ENCODE data around the gene SP3. TPM values are rescaled to one million over a fixed set of nuclear protein-coding genes. Genes with fewer than 3 reads are reported as not detected.

Gene SP3
- 100 to 1,000 TPM in 1 of 2 donors, 10 to 100 TPM in 1; 81.4 to 183 TPM for total RNA-seq
- 10 to 100 TPM; 14.5 to 29.0 TPM for polyA plus RNA-seq
- long read RNA-seq, donor 1, full-length matches to known transcripts, result 12 of 28 reads
- long read RNA-seq, donor 1, partial matches to known transcripts, result 16 of 28 reads
- long read RNA-seq, donor 1, other reads (novel, unspliced or antisense), result 0 of 28 reads
- long read RNA-seq, donor 2, full-length matches to known transcripts, result 3 of 3 reads
- long read RNA-seq, donor 2, partial matches to known transcripts, result 0 of 3 reads
- long read RNA-seq, donor 2, other reads (novel, unspliced or antisense), result 0 of 3 reads
- long read RNA-seq, donor 3, full-length matches to known transcripts, result 7 of 18 reads
- long read RNA-seq, donor 3, partial matches to known transcripts, result 11 of 18 reads
- long read RNA-seq, donor 3, other reads (novel, unspliced or antisense), result 0 of 18 reads
- long read RNA-seq, donor 4, full-length matches to known transcripts, result 2 of 43 reads
- long read RNA-seq, donor 4, partial matches to known transcripts, result 41 of 43 reads
- long read RNA-seq, donor 4, other reads (novel, unspliced or antisense), result 0 of 43 reads
- long read RNA-seq, donor 5, full-length matches to known transcripts, result 14 of 33 reads
- long read RNA-seq, donor 5, partial matches to known transcripts, result 19 of 33 reads
- long read RNA-seq, donor 5, other reads (novel, unspliced or antisense), result 0 of 33 reads

DNA sequence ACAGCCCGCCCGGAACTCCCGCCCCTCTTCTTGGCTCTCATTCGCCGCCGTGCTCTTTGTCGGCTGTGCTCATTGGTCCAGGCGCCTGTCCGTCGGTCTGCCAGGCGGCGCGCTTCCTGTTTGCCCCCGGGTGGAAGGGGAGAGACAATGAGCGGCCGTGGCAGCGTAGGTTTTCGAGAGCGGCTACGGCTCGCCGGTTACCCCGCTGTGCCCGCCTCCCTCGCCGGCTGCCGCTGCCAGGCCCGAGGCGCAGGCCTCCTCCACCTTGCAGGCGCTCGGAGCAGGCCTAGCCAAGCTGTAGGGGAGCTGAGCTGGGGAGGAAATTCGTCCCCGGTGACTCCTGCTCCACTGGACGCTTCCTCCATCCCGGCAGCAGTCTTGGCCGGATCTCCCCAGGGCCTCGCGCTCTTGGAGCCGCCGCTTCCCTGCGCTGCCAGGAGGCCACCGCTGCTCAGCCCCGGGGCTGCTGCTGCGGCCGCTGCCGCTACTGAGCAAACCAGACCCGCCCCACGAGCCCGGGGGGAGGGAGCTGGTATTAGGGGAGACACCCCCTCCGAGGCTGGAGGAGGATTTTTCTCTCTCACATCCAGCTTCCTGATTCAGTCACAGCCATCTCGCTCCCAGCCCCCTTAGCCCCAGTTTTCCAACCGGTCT is at the start of gene SP3:
Gene SP3 (minus strand): TSS at position 2 of the 654 bp plus-strand sequence. CDS start 202 bp downstream, outside the sequence.
- DNase-seq (peak; percentile 99), ATAC-seq (ENCODE audit: insufficient read depth, low FRiP score) (peak; percentile 86)
- Histone ChIP-seq H3K9ac (ENCODE audit: insufficient read depth in 1 of 2, low read length in 2 of 2) (peak within 1 kb of the TSS; percentile 60 to 97), H3K4me3 (peak within 1 kb of the TSS; percentile 96), H3K4me1 (ENCODE audit: control insufficient read depth in 5 of 5, insufficient read depth in 5 of 5, low read length in 5 of 5) (peaks cover 0 to 30% (median 9%) of the 10 kb centered on the region in 5 donors), H3K27ac (ENCODE audit: low read depth in 1 of 2, low read length in 1 of 2) (peak within 1 kb of the TSS; percentile 100), H3K9me3 (ENCODE audit: control insufficient read depth in 4 of 4, insufficient read depth in 3 of 4, low read length in 3 of 4) (peaks cover 0 to 2% (median 0%) of the 10 kb centered on the region in 4 donors), H3K27me3 (ENCODE audit: control insufficient read depth in 3 of 3, insufficient read depth in 3 of 3, low read length in 2 of 3) (no peaks in the 10 kb centered on the region), H3K36me3 (ENCODE audit: control insufficient read depth in 4 of 4, insufficient read depth in 4 of 4, low read length in 4 of 4) (peaks cover 0 to 8% (median 3%) of the 10 kb centered on the region in 4 donors)
- no peak for TF ChIP-seq CTCF (IDR thresholded peaks at IDR 0.05; ENCODE audit: control extremely low read depth, extremely low read depth)
- WGBS, 2 donors, result 0% methylated on average over 52 of the region's 52 CpGs

DNA sequence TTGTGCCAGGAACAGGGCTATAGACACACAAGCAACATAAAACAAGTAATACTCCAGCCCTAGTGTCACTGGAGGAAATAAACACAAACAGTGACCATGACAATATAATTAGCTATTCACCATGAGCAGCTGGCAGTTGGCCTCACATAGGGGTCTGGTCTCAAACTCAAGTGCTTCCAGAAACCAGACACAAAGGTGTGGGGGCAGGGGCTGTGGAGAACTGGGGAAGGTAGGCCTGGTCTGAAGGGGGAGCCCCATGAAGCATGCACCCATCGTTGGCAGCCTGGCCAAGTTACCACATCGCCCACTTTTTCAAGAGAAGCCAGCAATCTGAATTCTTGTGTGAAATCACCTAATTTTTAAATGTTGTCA is 49.5 kb upstream of the SP3 start:
- no peaks in the 10 kb centered on the region for H3K27me3 ChIP-seq (ENCODE audit: control insufficient read depth in 3 of 3, insufficient read depth in 3 of 3, low read length in 2 of 3)
- no peak for TF ChIP-seq CTCF (IDR thresholded peaks at IDR 0.05; ENCODE audit: control extremely low read depth, extremely low read depth)
- DNase-seq (peak; percentile 59 to 82 (median 72)), ATAC-seq (ENCODE audit: insufficient read depth, low FRiP score) (no peak)
- peak overlapping the region in 1 of 2 donors; percentile 46 for H3K27ac ChIP-seq (ENCODE audit: low read depth in 1 of 2, low read length in 1 of 2)
- no peaks in the 10 kb centered on the region for H3K9me3 ChIP-seq (ENCODE audit: control insufficient read depth in 4 of 4, insufficient read depth in 3 of 4, low read length in 3 of 4)
- no peak overlapping the region for H3K4me3 ChIP-seq
- peaks cover 0 to 47% (median 11%) of the 10 kb centered on the region in 5 donors for H3K4me1 ChIP-seq (ENCODE audit: control insufficient read depth in 5 of 5, insufficient read depth in 5 of 5, low read length in 5 of 5)
- 69 to 82% methylated on average over 2 of the region's 2 CpGs for WGBS, 2 donors
- H3K36me3 ChIP-seq (ENCODE audit: control insufficient read depth in 4 of 4, insufficient read depth in 4 of 4, low read length in 4 of 4), result no peaks in the 10 kb centered on the region
- H3K9ac ChIP-seq (ENCODE audit: insufficient read depth in 1 of 2, low read length in 2 of 2), result peak overlapping the region in 1 of 2 donors; percentile 26

GRCh38 chr2:174014011-174014698 is 49.0 kb upstream of the SP3 start:
- TF ChIP-seq CTCF (IDR thresholded peaks at IDR 0.05; ENCODE audit: control extremely low read depth, extremely low read depth), result no peak
- no peak overlapping the region for H3K4me3 ChIP-seq
- no peaks in the 10 kb centered on the region for H3K27me3 ChIP-seq (ENCODE audit: control insufficient read depth in 3 of 3, insufficient read depth in 3 of 3, low read length in 2 of 3)
- peak overlapping the region in 1 of 2 donors; percentile 43 for H3K9ac ChIP-seq (ENCODE audit: insufficient read depth in 1 of 2, low read length in 2 of 2)
- no peak for ATAC-seq (ENCODE audit: insufficient read depth, low FRiP score)
- 58 to 74% methylated on average over 6 of the region's 6 CpGs for WGBS, 2 donors
- no peaks in the 10 kb centered on the region for H3K36me3 ChIP-seq (ENCODE audit: control insufficient read depth in 4 of 4, insufficient read depth in 4 of 4, low read length in 4 of 4)
- DNase-seq, result peak in 1 of 3 donors; percentile 47
- peaks cover 0 to 46% (median 11%) of the 10 kb centered on the region in 5 donors for H3K4me1 ChIP-seq (ENCODE audit: control insufficient read depth in 5 of 5, insufficient read depth in 5 of 5, low read length in 5 of 5)
- H3K27ac ChIP-seq (ENCODE audit: low read depth in 1 of 2, low read length in 1 of 2), result peak overlapping the region in 1 of 2 donors; percentile 46
- H3K9me3 ChIP-seq (ENCODE audit: control insufficient read depth in 4 of 4, insufficient read depth in 3 of 4, low read length in 3 of 4), result no peaks in the 10 kb centered on the region
